ENCODE data around the gene CLDN16. TPM values are rescaled to one million over a fixed set of nuclear protein-coding genes. Genes with fewer than 3 reads are reported as not detected.

CLDN16 gene
- total RNA-seq, 1 donor from 2014 or later, result not detected

DNA sequence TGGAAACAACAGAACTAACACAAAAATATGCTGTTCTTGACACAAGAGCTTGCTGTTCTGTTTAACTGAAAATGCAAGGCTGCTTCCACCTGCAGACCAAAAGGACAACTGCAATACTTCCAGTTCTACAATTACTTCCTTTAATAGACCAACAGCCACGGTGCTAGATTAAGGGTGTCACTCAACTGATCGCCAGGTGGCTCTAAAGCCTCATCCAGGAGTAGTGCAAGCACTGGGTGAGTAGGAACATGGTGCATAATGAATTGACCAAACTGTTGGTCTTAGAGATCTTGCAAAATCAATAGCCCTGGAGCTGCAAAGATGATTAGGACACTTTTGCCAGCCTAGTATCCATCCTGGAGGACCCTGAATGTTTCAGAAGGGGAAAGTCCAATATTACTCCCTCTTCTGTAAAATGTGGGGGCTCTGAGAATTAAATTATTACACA, 3.6 kb upstream of the CLDN16 start:
- H3K9me3 Mint-ChIP-seq (ENCODE audit: unreplicated experiment), result no peaks in the 10 kb centered on the region
- TF ChIP-seq, protein P1, sequence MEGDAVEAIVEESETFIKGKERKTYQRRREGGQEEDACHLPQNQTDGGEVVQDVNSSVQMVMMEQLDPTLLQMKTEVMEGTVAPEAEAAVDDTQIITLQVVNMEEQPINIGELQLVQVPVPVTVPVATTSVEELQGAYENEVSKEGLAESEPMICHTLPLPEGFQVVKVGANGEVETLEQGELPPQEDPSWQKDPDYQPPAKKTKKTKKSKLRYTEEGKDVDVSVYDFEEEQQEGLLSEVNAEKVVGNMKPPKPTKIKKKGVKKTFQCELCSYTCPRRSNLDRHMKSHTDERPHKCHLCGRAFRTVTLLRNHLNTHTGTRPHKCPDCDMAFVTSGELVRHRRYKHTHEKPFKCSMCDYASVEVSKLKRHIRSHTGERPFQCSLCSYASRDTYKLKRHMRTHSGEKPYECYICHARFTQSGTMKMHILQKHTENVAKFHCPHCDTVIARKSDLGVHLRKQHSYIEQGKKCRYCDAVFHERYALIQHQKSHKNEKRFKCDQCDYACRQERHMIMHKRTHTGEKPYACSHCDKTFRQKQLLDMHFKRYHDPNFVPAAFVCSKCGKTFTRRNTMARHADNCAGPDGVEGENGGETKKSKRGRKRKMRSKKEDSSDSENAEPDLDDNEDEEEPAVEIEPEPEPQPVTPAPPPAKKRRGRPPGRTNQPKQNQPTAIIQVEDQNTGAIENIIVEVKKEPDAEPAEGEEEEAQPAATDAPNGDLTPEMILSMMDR (IDR thresholded peaks at IDR 0.05; ENCODE audit: partially characterized antibody, unreplicated experiment), result no peak
- DNase-seq, result no peak

DNA sequence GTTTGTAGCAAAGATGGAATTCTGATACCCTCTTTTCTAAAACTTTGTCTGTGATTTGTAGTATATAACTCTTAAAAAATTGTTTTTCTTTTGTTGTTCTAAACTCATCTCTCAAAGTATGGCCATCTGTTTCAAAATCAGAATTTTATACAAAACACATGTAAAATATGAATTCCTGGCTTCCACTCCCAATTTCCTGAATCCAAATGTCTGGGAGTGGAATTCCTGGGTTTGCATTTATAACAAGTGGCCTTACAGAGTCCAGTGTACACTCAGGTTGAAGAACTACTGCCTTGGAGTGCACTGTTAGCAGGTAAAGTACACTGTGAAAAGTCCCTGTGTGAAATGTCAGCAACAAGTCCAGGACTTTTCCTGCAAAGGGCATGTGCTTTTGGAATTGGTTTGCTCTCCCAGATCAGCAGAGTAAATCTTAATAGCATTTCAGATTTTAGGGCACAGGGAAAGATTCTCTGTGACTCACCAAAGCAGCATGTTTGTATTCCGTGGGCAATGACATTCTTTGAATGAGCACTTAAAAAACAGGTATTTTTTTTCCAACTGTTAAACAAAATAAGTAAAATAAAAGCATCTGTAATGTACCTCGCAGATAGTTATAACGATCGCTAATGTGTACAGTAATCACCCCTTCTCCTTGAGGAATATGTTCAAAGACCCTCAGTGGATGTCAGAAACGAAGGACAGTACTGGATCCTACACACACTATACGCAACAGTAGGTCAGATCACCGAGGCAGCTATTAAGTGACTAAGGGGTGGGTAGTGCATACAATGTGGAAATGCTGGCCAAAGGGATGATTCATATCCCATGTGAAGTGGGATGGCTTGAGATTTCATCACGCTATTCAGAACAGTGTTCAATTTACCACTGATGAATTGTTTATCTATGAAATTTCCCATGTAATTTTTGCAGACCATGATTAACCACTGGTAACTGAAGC, 2.0 kb upstream of the CLDN16 start:
- no peaks in the 10 kb centered on the region for H3K36me3 Mint-ChIP-seq (ENCODE audit: unreplicated experiment)
- H3K9me3 Mint-ChIP-seq (ENCODE audit: unreplicated experiment), result no peaks in the 10 kb centered on the region
- H3K27me3 Mint-ChIP-seq (ENCODE audit: unreplicated experiment), result peaks cover 1% of the 10 kb centered on the region
- no peaks in the 10 kb centered on the region for H3K4me1 Mint-ChIP-seq (ENCODE audit: low read depth, unreplicated experiment)
- TF ChIP-seq, protein P1 (IDR thresholded peaks at IDR 0.05; ENCODE audit: partially characterized antibody, unreplicated experiment), result no peak
- H3K4me3 Mint-ChIP-seq (ENCODE audit: unreplicated experiment), result no peak overlapping the region
- DNase-seq, result no peak
- H3K27ac Mint-ChIP-seq (ENCODE audit: unreplicated experiment), result no peak overlapping the region

More for the DNA sequence above, 3.6 kb upstream of the CLDN16 start:
- H3K36me3 Mint-ChIP-seq (ENCODE audit: unreplicated experiment), result no peaks in the 10 kb centered on the region
- no peaks in the 10 kb centered on the region for H3K4me1 Mint-ChIP-seq (ENCODE audit: low read depth, unreplicated experiment)
- H3K4me3 Mint-ChIP-seq (ENCODE audit: unreplicated experiment), result no peak overlapping the region
- no peak overlapping the region for H3K27ac Mint-ChIP-seq (ENCODE audit: unreplicated experiment)
- H3K27me3 Mint-ChIP-seq (ENCODE audit: unreplicated experiment), result peaks cover 1% of the 10 kb centered on the region

DNA sequence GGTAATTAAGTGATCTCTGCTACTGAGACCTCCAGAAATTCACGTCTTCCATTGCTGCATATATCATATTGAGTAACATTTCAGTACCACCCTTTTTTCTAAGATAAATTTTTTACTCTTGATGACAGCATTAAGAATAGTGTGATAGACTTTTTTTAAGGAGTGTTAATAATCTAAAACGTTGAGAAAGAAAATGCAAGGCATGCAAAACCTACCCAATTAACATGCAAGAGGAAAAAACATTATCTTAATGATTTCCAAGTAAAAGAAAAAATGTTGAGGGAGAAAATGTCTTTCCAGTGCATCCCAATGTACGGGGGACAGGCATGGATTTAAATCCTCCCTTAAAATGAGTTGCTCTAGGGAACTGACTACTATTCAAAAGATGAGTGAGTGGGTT, 740 bp downstream of the CLDN16 start:
- TF ChIP-seq, protein P1 (IDR thresholded peaks at IDR 0.05; ENCODE audit: partially characterized antibody, unreplicated experiment), result no peak
- H3K4me3 Mint-ChIP-seq (ENCODE audit: unreplicated experiment), result no peak overlapping the region
- H3K4me1 Mint-ChIP-seq (ENCODE audit: low read depth, unreplicated experiment), result no peaks in the 10 kb centered on the region
- no peaks in the 10 kb centered on the region for H3K9me3 Mint-ChIP-seq (ENCODE audit: unreplicated experiment)
- H3K27ac Mint-ChIP-seq (ENCODE audit: unreplicated experiment), result no peak overlapping the region
- no peak for DNase-seq
- peaks cover 1% of the 10 kb centered on the region for H3K27me3 Mint-ChIP-seq (ENCODE audit: unreplicated experiment)
- H3K36me3 Mint-ChIP-seq (ENCODE audit: unreplicated experiment), result no peaks in the 10 kb centered on the region

DNA sequence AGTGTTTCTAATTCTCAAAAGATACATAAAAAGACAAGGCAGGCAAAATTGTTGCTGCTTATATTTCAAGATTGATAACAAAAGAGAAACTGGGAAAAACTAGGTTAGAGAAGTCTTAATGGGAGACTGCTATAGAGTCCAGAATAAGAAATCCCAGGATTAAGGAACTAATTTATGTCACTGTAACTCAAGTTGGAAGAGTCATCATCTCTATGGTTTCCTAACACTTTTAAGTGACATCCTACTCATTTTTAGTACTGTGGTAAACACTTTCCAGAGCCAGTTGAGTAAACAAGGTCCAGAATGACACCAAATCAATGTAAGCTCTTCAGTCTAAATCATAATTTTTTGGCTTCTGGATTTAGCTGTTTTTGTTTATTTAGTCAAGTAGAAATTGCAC, 8.0 kb downstream of the CLDN16 start:
- Mint-ChIP-seq H3K27me3 (ENCODE audit: unreplicated experiment) (no peaks in the 10 kb centered on the region), H3K4me3 (ENCODE audit: unreplicated experiment) (no peak overlapping the region), H3K36me3 (ENCODE audit: unreplicated experiment) (no peaks in the 10 kb centered on the region), H3K4me1 (ENCODE audit: low read depth, unreplicated experiment) (no peaks in the 10 kb centered on the region), H3K27ac (ENCODE audit: unreplicated experiment) (no peak overlapping the region), H3K9me3 (ENCODE audit: unreplicated experiment) (no peaks in the 10 kb centered on the region)
- no peak for DNase-seq
- TF ChIP-seq, protein P1 (IDR thresholded peaks at IDR 0.05; ENCODE audit: partially characterized antibody, unreplicated experiment), result no peak

DNA sequence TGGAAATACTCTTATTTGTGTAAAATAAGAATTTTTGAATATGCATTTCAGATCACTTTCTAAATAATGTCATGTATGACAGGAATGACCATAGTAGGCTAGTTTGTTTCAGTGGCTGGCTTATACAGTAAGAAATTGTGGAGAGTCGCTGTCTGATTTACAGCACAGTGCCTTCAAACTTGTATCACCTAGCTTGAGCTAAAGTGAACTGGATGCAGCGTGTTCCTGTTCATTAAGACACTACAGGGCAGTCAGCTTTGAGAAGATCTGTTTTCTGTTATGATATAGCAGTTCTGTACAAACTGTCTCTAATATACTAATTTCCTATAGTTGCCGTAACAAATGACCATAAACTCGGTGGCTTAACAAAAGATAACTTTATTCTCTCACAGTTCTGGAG, 9.9 kb downstream of the CLDN16 start:
- no peaks in the 10 kb centered on the region for H3K27me3 Mint-ChIP-seq (ENCODE audit: unreplicated experiment)

More for the DNA sequence above, 9.9 kb downstream of the CLDN16 start:
- Mint-ChIP-seq H3K9me3 (ENCODE audit: unreplicated experiment) (no peaks in the 10 kb centered on the region), H3K27ac (ENCODE audit: unreplicated experiment) (no peak overlapping the region), H3K36me3 (ENCODE audit: unreplicated experiment) (no peaks in the 10 kb centered on the region), H3K4me3 (ENCODE audit: unreplicated experiment) (no peak overlapping the region), H3K4me1 (ENCODE audit: low read depth, unreplicated experiment) (no peaks in the 10 kb centered on the region)
- DNase-seq, result no peak
- TF ChIP-seq, protein P1 (IDR thresholded peaks at IDR 0.05; ENCODE audit: partially characterized antibody, unreplicated experiment), result no peak
